ENCODE data around the gene TMEM225B. TPM values are rescaled to one million over a fixed set of nuclear protein-coding genes. Genes with fewer than 3 reads are reported as not detected.

TMEM225B gene
- total RNA-seq, 3 donors from 2014 or later: 1.0 to 4.5 (median 2.0) TPM

- no peak for DNase-seq (ENCODE audit: low spot score in 2 of 2)
- TF ChIP-seq POLR2AphosphoS5 (IDR thresholded peaks at IDR 0.05) (no peak), CTCF (IDR thresholded peaks at IDR 0.05) (no peak), POLR2A (IDR thresholded peaks at IDR 0.05) (no peak)
- no peaks in the 10 kb centered on the region for H3K27me3 ChIP-seq
- peak overlapping the region in 1 of 3 donors; percentile 100 for H3K4me3 ChIP-seq
- no peaks in the 10 kb centered on the region for H3K9me3 ChIP-seq
- H3K27ac ChIP-seq: no peak overlapping the region
- H3K36me3 ChIP-seq: peaks cover 7% of the 10 kb centered on the region
- intact Hi-C loops (cut with DNase I; ENCODE audit: low total_unique reads): no loop called here
- H3K4me1 ChIP-seq: peaks cover 3 to 15% of the 10 kb centered on the region in 2 donors
These were observed 37.0 kb upstream of the TMEM225B start for GRCh38 chr7:99560834-99561736.

- Histone ChIP-seq H3K4me3 (no peak overlapping the region), H3K27me3 (no peaks in the 10 kb centered on the region), H3K4me1 (peaks cover 3 to 15% of the 10 kb centered on the region in 2 donors), H3K27ac (no peak overlapping the region), H3K36me3 (peaks cover 7% of the 10 kb centered on the region), H3K9me3 (no peaks in the 10 kb centered on the region)
- TF ChIP-seq POLR2AphosphoS5 (IDR thresholded peaks at IDR 0.05): no peak
- no peak for TF ChIP-seq CTCF (IDR thresholded peaks at IDR 0.05)
- no peak for TF ChIP-seq POLR2A (IDR thresholded peaks at IDR 0.05)
- intact Hi-C loops (cut with DNase I; ENCODE audit: low total_unique reads): no loop called here
- no peak for DNase-seq (ENCODE audit: low spot score in 2 of 2)
These were observed 36.4 kb upstream of the TMEM225B start for GRCh38 chr7:99561737-99562051.

- H3K4me1 ChIP-seq: peaks cover 3 to 12% of the 10 kb centered on the region in 2 donors
- H3K27me3 ChIP-seq: no peaks in the 10 kb centered on the region
- no peaks in the 10 kb centered on the region for H3K9me3 ChIP-seq
- no peak overlapping the region for H3K27ac ChIP-seq
- no peak overlapping the region for H3K4me3 ChIP-seq
- peaks cover 7% of the 10 kb centered on the region for H3K36me3 ChIP-seq
- intact Hi-C loops (cut with DNase I; ENCODE audit: low total_unique reads): no loop called here
- TF ChIP-seq POLR2AphosphoS5 (IDR thresholded peaks at IDR 0.05): no peak
- no peak for TF ChIP-seq CTCF (IDR thresholded peaks at IDR 0.05)
- TF ChIP-seq POLR2A (IDR thresholded peaks at IDR 0.05): no peak
- DNase-seq (ENCODE audit: low spot score in 2 of 2): no peak
These were observed 35.8 kb upstream of the TMEM225B start for GRCh38 chr7:99562114-99562784.

- no peaks in the 10 kb centered on the region for H3K9me3 ChIP-seq
- no peak overlapping the region for H3K27ac ChIP-seq
- intact Hi-C loops (cut with DNase I; ENCODE audit: low total_unique reads): no loop called here
These were observed 35.2 kb upstream of the TMEM225B start for GRCh38 chr7:99562832-99563231.

More at GRCh38 chr7:99562832-99563231, 35.2 kb upstream of the TMEM225B start:
- DNase-seq (ENCODE audit: low spot score in 2 of 2): no peak
- H3K36me3 ChIP-seq: peaks cover 7% of the 10 kb centered on the region
- peaks cover 0 to 7% of the 10 kb centered on the region in 2 donors for H3K4me1 ChIP-seq
- TF ChIP-seq CTCF (IDR thresholded peaks at IDR 0.05) (no peak), POLR2AphosphoS5 (IDR thresholded peaks at IDR 0.05) (no peak), POLR2A (IDR thresholded peaks at IDR 0.05) (no peak)
- no peak overlapping the region for H3K4me3 ChIP-seq
- H3K27me3 ChIP-seq: no peaks in the 10 kb centered on the region

All from breast epithelium (tissue), 4 donors.